ENCODE data around the gene PRKAR2A. TPM values are rescaled to one million over a fixed set of nuclear protein-coding genes. Genes with fewer than 3 reads are reported as not detected.

The PRKAR2A gene
- total RNA-seq, 6 donors from 2014 or later: 13.0 to 62.3 (median 31.4) TPM

- Histone ChIP-seq H3K4me3 (no peak overlapping the region), H3K4me1 (peaks cover 0 to 39% (median 10%) of the 10 kb centered on the region in 4 donors), H3K9me3 (no peaks in the 10 kb centered on the region), H3K27me3 (no peaks in the 10 kb centered on the region), H3K27ac (no peak overlapping the region), H3K36me3 (peaks cover 4 to 23% (median 13%) of the 10 kb centered on the region in 4 donors)
- TF ChIP-seq POLR2AphosphoS5 (IDR thresholded peaks at IDR 0.05) (no peak), EP300 (IDR thresholded peaks at IDR 0.05) (no peak), CTCF (IDR thresholded peaks at IDR 0.05) (no peak), POLR2A (IDR thresholded peaks at IDR 0.05) (no peak)
- WGBS, 2 donors: 91 to 93% methylated on average over 11 of the region's 11 CpGs
- no peak for ATAC-seq (ENCODE audit: low FRiP score in 2 of 2)
- no peak for DNase-seq
These were observed 146.8 kb downstream of the PRKAR2A start for GRCh38 chr3:48700731-48701405.

GRCh38 chr3:48698891-48699290, 148.8 kb downstream of the PRKAR2A start:
- DNase-seq (no peak), ATAC-seq (ENCODE audit: low FRiP score in 2 of 2) (no peak)
- peaks cover 8 to 39% (median 16%) of the 10 kb centered on the region in 4 donors for H3K4me1 ChIP-seq
- no peak overlapping the region for H3K27ac ChIP-seq
- H3K4me3 ChIP-seq: no peak overlapping the region
- H3K9me3 ChIP-seq: no peaks in the 10 kb centered on the region
- TF ChIP-seq POLR2A (IDR thresholded peaks at IDR 0.05): no peak
- no peak for TF ChIP-seq EP300 (IDR thresholded peaks at IDR 0.05)
- no peak for TF ChIP-seq POLR2AphosphoS5 (IDR thresholded peaks at IDR 0.05)
- TF ChIP-seq CTCF (IDR thresholded peaks at IDR 0.05): no peak
- H3K36me3 ChIP-seq: peaks cover 9 to 39% (median 26%) of the 10 kb centered on the region in 4 donors
- H3K27me3 ChIP-seq: no peaks in the 10 kb centered on the region
- WGBS, 2 donors: 83 to 87% methylated on average over 8 of the region's 8 CpGs

GRCh38 chr3:48697952-48698351, 149.7 kb downstream of the PRKAR2A start:
- Histone ChIP-seq H3K9me3 (no peaks in the 10 kb centered on the region), H3K27me3 (no peaks in the 10 kb centered on the region), H3K4me1 (peaks cover 8 to 33% (median 13%) of the 10 kb centered on the region in 4 donors), H3K36me3 (peaks cover 9 to 48% (median 35%) of the 10 kb centered on the region in 4 donors), H3K27ac (no peak overlapping the region), H3K4me3 (no peak overlapping the region)
- 84 to 88% methylated on average over 3 of the region's 3 CpGs for WGBS, 2 donors
- ATAC-seq (ENCODE audit: low FRiP score in 2 of 2) (no peak), DNase-seq (no peak)
- no peak for TF ChIP-seq CTCF (IDR thresholded peaks at IDR 0.05)
- no peak for TF ChIP-seq EP300 (IDR thresholded peaks at IDR 0.05)
- no peak for TF ChIP-seq POLR2A (IDR thresholded peaks at IDR 0.05)
- no peak for TF ChIP-seq POLR2AphosphoS5 (IDR thresholded peaks at IDR 0.05)

- ATAC-seq (ENCODE audit: low FRiP score in 2 of 2) (no peak), DNase-seq (no peak)
- H3K9me3 ChIP-seq: no peaks in the 10 kb centered on the region
- peak overlapping the region in 1 of 4 donors; percentile 8 for H3K27ac ChIP-seq
- H3K4me3 ChIP-seq: no peak overlapping the region
- peaks cover 18 to 61% (median 47%) of the 10 kb centered on the region in 4 donors for H3K36me3 ChIP-seq
- TF ChIP-seq POLR2AphosphoS5 (IDR thresholded peaks at IDR 0.05): no peak
- TF ChIP-seq EP300 (IDR thresholded peaks at IDR 0.05): no peak
- no peak for TF ChIP-seq POLR2A (IDR thresholded peaks at IDR 0.05)
- no peak for TF ChIP-seq CTCF (IDR thresholded peaks at IDR 0.05)
- H3K4me1 ChIP-seq: peaks cover 8 to 30% (median 13%) of the 10 kb centered on the region in 4 donors
- no peaks in the 10 kb centered on the region for H3K27me3 ChIP-seq
These were observed 151.1 kb downstream of the PRKAR2A start for GRCh38 chr3:48696601-48697000.

Other genes with a start within 250 kb of the PRKAR2A start
- gene UQCRC1, start 238.2 kb downstream of the PRKAR2A start, total RNA-seq: 100 to 1,000 TPM; 119 to 239 (median 154) TPM
- under 1 TPM in 1 of 6 donors, not detected in 5; 0.67 TPM for gene TMEM89, start 226.1 kb downstream of the PRKAR2A start, total RNA-seq
- gene SLC26A6, start 212.4 kb downstream of the PRKAR2A start, total RNA-seq: 10 to 100 TPM; 10.5 to 66.0 (median 20.4) TPM
- gene CELSR3, start 185.0 kb downstream of the PRKAR2A start, total RNA-seq: 10 to 100 TPM in 1 of 6 donors, 1 to 10 TPM in 4, under 1 TPM in 1; 0.76 to 10.5 (median 1.5) TPM
- gene NCKIPSD, start 162.0 kb downstream of the PRKAR2A start, total RNA-seq: 10 to 100 TPM; 17.8 to 55.5 (median 21.8) TPM
- gene IP6K2, start 130.7 kb downstream of the PRKAR2A start, total RNA-seq: 100 to 1,000 TPM in 1 of 6 donors, 10 to 100 TPM in 5; 53.3 to 106 (median 65.4) TPM
- gene SLC25A20, start 51.0 kb upstream of the PRKAR2A start, total RNA-seq: 10 to 100 TPM; 15.1 to 32.7 (median 19.2) TPM
- gene ARIH2, start 71.0 kb upstream of the PRKAR2A start, total RNA-seq: 100 to 1,000 TPM in 2 of 6 donors, 10 to 100 TPM in 4; 81.2 to 190 (median 91.0) TPM
- gene P4HTM, start 142.4 kb upstream of the PRKAR2A start, total RNA-seq: 100 to 1,000 TPM in 1 of 6 donors, 10 to 100 TPM in 5; 44.2 to 184 (median 69.9) TPM
- 100 to 1,000 TPM; 100 to 279 (median 123) TPM for gene WDR6, start 159.5 kb upstream of the PRKAR2A start, total RNA-seq
- gene DALRD3, start 170.7 kb upstream of the PRKAR2A start, total RNA-seq: 10 to 100 TPM; 28.5 to 67.1 (median 35.7) TPM
- gene NDUFAF3, start 174.2 kb upstream of the PRKAR2A start, total RNA-seq: 100 to 1,000 TPM in 3 of 6 donors, 10 to 100 TPM in 3; 75.4 to 166 (median 101) TPM
- 100 to 1,000 TPM in 3 of 6 donors, 10 to 100 TPM in 3; 67.1 to 142 (median 97.3) TPM for gene IMPDH2, start 181.5 kb upstream of the PRKAR2A start, total RNA-seq
- gene QRICH1, start 246.2 kb upstream of the PRKAR2A start, total RNA-seq: 100 to 1,000 TPM in 1 of 6 donors, 10 to 100 TPM in 5; 65.6 to 145 (median 74.2) TPM

Data from upper lobe of left lung (tissue), 6 donors.